Keratinocyte (primary cell): ENCODE measurements around the gene EIF1AX. TPM values are rescaled to one million over a fixed set of nuclear protein-coding genes. Genes with fewer than 3 reads are reported as not detected.

Experiments used
- DNase-seq: peaks from one replicate; pipeline ENCODE4 v3.0.0-alpha.2; 2011; ENCODE audit warnings: low read depth, missing footprints, low spot score
- FAIRE-seq: peaks from 2 replicates; lab custom pipeline; 2011; peaks lifted over from hg19 to GRCh38; lab: Jason Lieb, UNC
- H2AFZ ChIP-seq: 2 replicates; pipeline ENCODE4 v1.6.0; 2012; ENCODE audit warnings: low read length, control low read depth, inconsistent platforms; ENCODE audit not compliant: control insufficient read depth
- H3K27ac ChIP-seq: 2 replicates; pipeline ENCODE4 v1.5.1; 2011; ENCODE audit warnings: low read length; ENCODE audit not compliant: control insufficient read depth, insufficient read depth
- H3K27me3 ChIP-seq: 3 replicates; pipeline ENCODE4 v1.6.0; 2011; ENCODE audit warnings: low read length; ENCODE audit not compliant: control insufficient read depth, insufficient read depth; ENCODE audit errors: extremely low read depth
- H3K36me3 ChIP-seq, 2 experiments: 2 replicates in 1 of 2; 3 replicates in 1 of 2; pipeline ENCODE4 v1.5.1; 2011; ENCODE audit warnings: low read length in 2 of 2, mild to moderate bottlenecking in 1 of 2; ENCODE audit not compliant: control insufficient read depth in 2 of 2, insufficient read depth in 2 of 2; ENCODE audit errors: extremely low read depth in 1 of 2
- H3K4me1 ChIP-seq: 3 replicates; pipeline ENCODE4 v1.5.1; 2011; ENCODE audit warnings: low read length; ENCODE audit not compliant: control insufficient read depth, insufficient read depth; ENCODE audit errors: extremely low read depth
- H3K4me2 ChIP-seq: 3 replicates; pipeline ENCODE4 v1.6.0; 2011; ENCODE audit warnings: low read depth, low read length; ENCODE audit not compliant: control insufficient read depth, insufficient read depth; ENCODE audit errors: extremely low read depth
- H3K4me3 ChIP-seq, 3 experiments: fragments of 200-600 bp in 1 of 3; sonication (generic) in 1 of 3; 2 replicates in 2 of 3; 3 replicates in 1 of 3; pipeline ENCODE4 v1.5.1; 2011 to 2016; ENCODE audit warnings: low read length in 3 of 3, mild to moderate bottlenecking in 3 of 3, control low read depth in 2 of 3, inconsistent platforms in 1 of 3, low read depth in 1 of 3, mixed read lengths in 1 of 3, mixed run types in 1 of 3, moderate library complexity in 1 of 3; ENCODE audit not compliant: control insufficient read depth in 2 of 3, insufficient read depth in 2 of 3; ENCODE audit errors: extremely low read depth in 1 of 3
- H3K79me2 ChIP-seq: 2 replicates; pipeline ENCODE4 v1.6.0; 2012; ENCODE audit warnings: low read length; ENCODE audit not compliant: control insufficient read depth, insufficient read depth
- H3K9ac ChIP-seq: 3 replicates; pipeline ENCODE4 v1.6.0; 2011; ENCODE audit warnings: low read length; ENCODE audit not compliant: control insufficient read depth, insufficient read depth; ENCODE audit errors: extremely low read depth
- H3K9me1 ChIP-seq: 3 replicates; pipeline ENCODE4 v1.6.0; 2011; ENCODE audit warnings: low read length; ENCODE audit not compliant: control insufficient read depth, insufficient read depth; ENCODE audit errors: extremely low read depth
- H3K9me3 ChIP-seq: 2 replicates; pipeline ENCODE4 v1.5.1; 2012; ENCODE audit warnings: low read depth, low read length; ENCODE audit not compliant: control insufficient read depth
- H4K20me1 ChIP-seq: 3 replicates; pipeline ENCODE4 v1.6.0; 2011; ENCODE audit warnings: low read length; ENCODE audit not compliant: control insufficient read depth, insufficient read depth; ENCODE audit errors: extremely low read depth
- EZH2 ChIP-seq: IDR thresholded peaks from one replicate; pipeline ENCODE4 v1.6.1; 2012; ENCODE audit warnings: inconsistent platforms, mild to moderate bottlenecking, low read length, moderate library complexity
- dilution Hi-C: fragments of 300-500 bp; cut with MboI; formaldehyde crosslinking; loops from one replicate; pipeline ENCODE4 v1.7.0; 2020; ENCODE audit warnings: low sequenced_read_pairs; ENCODE audit not compliant: extremely low pct_ligation_motif_present
- polyA plus RNA-seq, 5 experiments: library from polyadenylated mRNA; depleted of rRNA in 3 of 5; stranded (reverse) in 3 of 5; stranded (forward) in 1 of 5; unstranded in 1 of 5; fragments of >200 nt; gene quantifications; 1 replicate in 1 of 5; 2 replicates in 3 of 5; 3 replicates in 1 of 5; pipeline versions ENCODE4 v1.2.1 to v1.2.3, GENCODE V29; 2011 to 2012; ENCODE audit warnings: missing spikeins in 2 of 5, low read depth in 1 of 5, low replicate concordance in 1 of 5
- TF ChIP-seq, protein P1 (sequence below), 3 experiments: IDR thresholded peaks in 1 of 3; conservative IDR thresholded peaks in 1 of 3; optimal IDR thresholded peaks in 1 of 3; 2 replicates in 2 of 3; 3 replicates in 1 of 3; pipeline versions ENCODE3 to v1.5.1; 2011; ENCODE audit warnings: low read length in 3 of 3, mild to moderate bottlenecking in 3 of 3, moderate library complexity in 2 of 3, control low read depth in 1 of 3, inconsistent platforms in 1 of 3; ENCODE audit not compliant: insufficient read depth in 2 of 3; ENCODE audit errors: extremely low read depth in 1 of 3

The EIF1AX gene
- polyA plus RNA-seq, 1 donor (not counting 4 experiments of a cell fraction or from before 2014, with no cell fraction given) = 196 TPM

DNA sequence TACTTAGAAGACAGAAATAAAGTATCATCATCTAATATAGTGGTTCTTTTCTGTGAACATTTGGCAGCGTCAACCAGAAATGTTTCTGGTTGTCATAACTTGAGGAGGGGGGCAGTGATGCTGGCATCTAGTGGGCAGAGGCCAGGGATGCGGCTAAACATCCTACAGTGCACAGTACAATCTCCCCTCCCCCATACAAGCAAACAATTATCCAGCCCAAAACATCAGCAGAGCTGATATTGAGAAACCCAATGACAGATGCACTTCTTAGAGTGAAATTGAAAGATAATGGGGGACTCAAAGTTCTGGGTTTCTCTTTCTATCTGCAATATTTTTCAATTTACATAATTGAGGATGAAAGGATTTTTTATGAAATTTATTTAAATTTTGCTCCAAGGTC is 1.9 kb upstream of the EIF1AX start:
- Histone ChIP-seq H3K36me3 (peaks cover 0 to 8% of the 10 kb centered on the region in 2 experiments), H3K9me1 (no peaks in the 10 kb centered on the region), H3K4me1 (peaks cover 15% of the 10 kb centered on the region), H3K27me3 (no peaks in the 10 kb centered on the region), H3K27ac (no peak overlapping the region), H3K9me3 (no peaks in the 10 kb centered on the region), H3K79me2 (peaks cover 29% of the 10 kb centered on the region), H2AFZ (no peak overlapping the region), H3K4me3 (no peak overlapping the region), H3K4me2 (no peak overlapping the region), H4K20me1 (peaks cover 6% of the 10 kb centered on the region), H3K9ac (no peak overlapping the region)
- no peak for DNase-seq
- FAIRE-seq = no peak
- dilution Hi-C loops = no loop called here
- TF ChIP-seq, protein P1, sequence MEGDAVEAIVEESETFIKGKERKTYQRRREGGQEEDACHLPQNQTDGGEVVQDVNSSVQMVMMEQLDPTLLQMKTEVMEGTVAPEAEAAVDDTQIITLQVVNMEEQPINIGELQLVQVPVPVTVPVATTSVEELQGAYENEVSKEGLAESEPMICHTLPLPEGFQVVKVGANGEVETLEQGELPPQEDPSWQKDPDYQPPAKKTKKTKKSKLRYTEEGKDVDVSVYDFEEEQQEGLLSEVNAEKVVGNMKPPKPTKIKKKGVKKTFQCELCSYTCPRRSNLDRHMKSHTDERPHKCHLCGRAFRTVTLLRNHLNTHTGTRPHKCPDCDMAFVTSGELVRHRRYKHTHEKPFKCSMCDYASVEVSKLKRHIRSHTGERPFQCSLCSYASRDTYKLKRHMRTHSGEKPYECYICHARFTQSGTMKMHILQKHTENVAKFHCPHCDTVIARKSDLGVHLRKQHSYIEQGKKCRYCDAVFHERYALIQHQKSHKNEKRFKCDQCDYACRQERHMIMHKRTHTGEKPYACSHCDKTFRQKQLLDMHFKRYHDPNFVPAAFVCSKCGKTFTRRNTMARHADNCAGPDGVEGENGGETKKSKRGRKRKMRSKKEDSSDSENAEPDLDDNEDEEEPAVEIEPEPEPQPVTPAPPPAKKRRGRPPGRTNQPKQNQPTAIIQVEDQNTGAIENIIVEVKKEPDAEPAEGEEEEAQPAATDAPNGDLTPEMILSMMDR (optimal IDR thresholded peaks at IDR 0.05 in 1 of 3, IDR thresholded peaks at IDR 0.05 in 1 of 3, conservative IDR thresholded peaks at IDR 0.05 in 1 of 3; ENCODE audit: extremely low read depth in 1 of 3, insufficient read depth in 2 of 3, low read length in 3 of 3) = no peak
- no peak for TF ChIP-seq EZH2

DNA sequence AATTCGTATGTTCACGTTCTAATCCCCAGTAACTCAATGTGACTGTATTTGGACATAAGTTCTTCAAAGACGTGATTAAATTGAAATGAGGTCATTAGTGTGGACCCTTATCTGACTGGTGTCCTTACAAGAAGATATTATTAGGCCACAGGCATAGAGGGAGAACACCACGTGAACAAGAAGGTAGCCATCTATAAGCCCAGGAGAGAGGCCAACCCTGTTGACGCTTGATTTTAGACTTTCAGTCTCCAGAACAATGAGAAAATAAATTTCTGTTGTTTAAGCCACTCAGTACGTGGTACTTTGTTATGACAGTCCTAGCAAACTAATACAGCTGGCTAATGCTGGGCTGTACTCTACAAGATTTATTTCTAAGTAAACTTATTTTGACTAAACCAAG is 1.5 kb upstream of the EIF1AX start:
- Histone ChIP-seq H3K27ac (no peak overlapping the region), H3K9me1 (no peaks in the 10 kb centered on the region), H3K4me1 (peaks cover 15% of the 10 kb centered on the region), H3K27me3 (no peaks in the 10 kb centered on the region), H3K4me3 (no peak overlapping the region), H3K4me2 (no peak overlapping the region), H3K9me3 (no peaks in the 10 kb centered on the region), H3K9ac (no peak overlapping the region), H4K20me1 (peaks cover 6% of the 10 kb centered on the region), H2AFZ (no peak overlapping the region), H3K79me2 (peaks cover 32% of the 10 kb centered on the region), H3K36me3 (peaks cover 0 to 11% of the 10 kb centered on the region in 2 experiments)
- DNase-seq (no peak), FAIRE-seq (no peak)
- dilution Hi-C loops = no loop called here
- no peak for TF ChIP-seq EZH2
- TF ChIP-seq, protein P1 (optimal IDR thresholded peaks at IDR 0.05 in 1 of 3, IDR thresholded peaks at IDR 0.05 in 1 of 3, conservative IDR thresholded peaks at IDR 0.05 in 1 of 3; ENCODE audit: extremely low read depth in 1 of 3, insufficient read depth in 2 of 3, low read length in 3 of 3) = no peak
